ENCODE results near the gene C11orf42.

The C11orf42 gene

DNA sequence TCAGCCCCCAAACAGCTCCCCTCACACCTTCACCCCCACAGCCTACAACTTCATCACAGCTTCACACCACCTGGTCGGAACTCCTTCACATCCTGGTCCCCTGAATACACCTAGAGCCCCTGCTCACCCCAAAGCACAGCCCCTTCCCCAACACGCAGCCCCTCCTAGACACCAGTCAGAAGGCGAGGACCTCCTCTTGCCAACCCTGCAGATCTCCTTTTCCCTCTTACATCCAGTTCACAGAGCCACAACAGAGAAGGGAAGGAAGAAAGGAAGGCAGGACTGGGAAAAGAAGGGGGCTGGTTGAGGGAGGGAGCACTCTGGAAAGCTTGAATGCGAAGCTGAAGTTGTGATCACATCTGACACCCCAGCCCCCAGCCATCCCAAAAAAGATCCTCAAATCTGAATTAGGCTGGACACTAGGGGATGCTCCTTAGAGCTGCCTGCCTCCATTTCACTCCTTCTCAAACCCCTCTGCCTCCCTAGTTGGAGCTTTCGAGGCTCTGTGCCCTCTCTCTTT is 54.9 kb downstream of the C11orf42 start:
- DNase-seq = no peak
